Naive thymus-derived CD4-positive, alpha-beta T cell (primary cell): ENCODE results near the gene NBPF26. TPM values are rescaled to one million over a fixed set of nuclear protein-coding genes. Genes with fewer than 3 reads are reported as not detected.
"Not testable (repeated sequence)": the region's sequence is repeated elsewhere in the genome, so short reads cannot be mapped to it uniquely, and the experiment has no call there.

ENCODE experiments used
- ATAC-seq: fragments of 150-1000 bp; cut with Tn5 transposase; 2 replicates; pipeline ENCODE4 v1.10.0; 2021; ENCODE audit warnings: mild to moderate bottlenecking, moderate library complexity
- CTCF ChIA-PET: fragments of 350-600 bp; sonication (Branson Sonifier 250); formaldehyde crosslinking; loops from one replicate; lab custom pipeline; 2021; ENCODE audit warnings: antibody characterized with exemption; lab: Charles Lee
- POLR2A ChIA-PET: fragments of 350-600 bp; sonication (Branson Sonifier 250); formaldehyde crosslinking; loops from one replicate; lab custom pipeline; 2021; ENCODE audit warnings: antibody characterized with exemption, inconsistent platforms; lab: Charles Lee
- DNase-seq, 9 donors: peaks; one replicate each; pipeline versions ENCODE4 v3.0.0 to v3.0.0-alpha.2; 2020 to 2022; ENCODE audit warnings: mixed read lengths in 1 of 9
- H3K27ac ChIP-seq: one replicate; pipeline ENCODE4 v1.7.0; 2013; ENCODE audit warnings: mild to moderate bottlenecking, low read depth, low read length, moderate library complexity
- H3K27me3 ChIP-seq, 2 donors: one replicate each; pipeline ENCODE4 v1.7.0; 2013; ENCODE audit warnings: low read length in 2 of 2, mild to moderate bottlenecking in 2 of 2, moderate library complexity in 2 of 2; ENCODE audit not compliant: control insufficient read depth in 2 of 2, insufficient read depth in 2 of 2
- H3K36me3 ChIP-seq, 3 experiments: 1 replicate in 2 of 3; 2 replicates in 1 of 3; pipeline ENCODE4 v1.7.0; 2013; ENCODE audit warnings: low read length in 3 of 3, mild to moderate bottlenecking in 3 of 3, moderate library complexity in 1 of 3; ENCODE audit not compliant: insufficient read depth in 3 of 3, control insufficient read depth in 2 of 3
- H3K4me1 ChIP-seq, 2 donors: one replicate each; pipeline ENCODE4 v1.7.0; 2013; ENCODE audit warnings: low read length in 2 of 2, mild to moderate bottlenecking in 2 of 2, moderate library complexity in 1 of 2; ENCODE audit not compliant: control insufficient read depth in 2 of 2, insufficient read depth in 2 of 2
- H3K4me3 ChIP-seq: 2 replicates; pipeline ENCODE4 v1.7.0; 2013; ENCODE audit warnings: mild to moderate bottlenecking, low read length
- H3K9me3 ChIP-seq, 3 experiments: 1 replicate in 2 of 3; 2 replicates in 1 of 3; pipeline ENCODE4 v1.7.0; 2013; ENCODE audit warnings: low read length in 3 of 3; ENCODE audit not compliant: control insufficient read depth in 2 of 3
- H3K27ac Mint-ChIP-seq, 9 donors: one replicate each; pipeline ENCODE4 v1.8.0; 2020 to 2022; ENCODE audit warnings: mixed read lengths in 9 of 9, mild to moderate bottlenecking in 8 of 9, moderate library complexity in 5 of 9, inconsistent platforms in 2 of 9
- H3K27me3 Mint-ChIP-seq, 5 donors: one replicate each; pipeline ENCODE4 v1.8.0; 2021 to 2022; ENCODE audit warnings: mixed read lengths in 5 of 5, mild to moderate bottlenecking in 1 of 5
- H3K36me3 Mint-ChIP-seq, 5 donors: one replicate each; pipeline ENCODE4 v1.8.0; 2020 to 2022; ENCODE audit warnings: mixed read lengths in 5 of 5, mild to moderate bottlenecking in 3 of 5, inconsistent platforms in 1 of 5
- H3K4me1 Mint-ChIP-seq, 7 donors: one replicate each; pipeline ENCODE4 v1.8.0; 2020 to 2022; ENCODE audit warnings: mixed read lengths in 7 of 7, mild to moderate bottlenecking in 3 of 7, inconsistent platforms in 1 of 7
- H3K4me3 Mint-ChIP-seq, 10 donors: one replicate each; pipeline ENCODE4 v1.8.0; 2020 to 2022; ENCODE audit warnings: mild to moderate bottlenecking in 10 of 10, mixed read lengths in 10 of 10, moderate library complexity in 6 of 10, inconsistent platforms in 2 of 10
- H3K9me3 Mint-ChIP-seq, 11 donors: one replicate each; pipeline ENCODE4 v1.8.0; 2020 to 2022; ENCODE audit warnings: mixed read lengths in 11 of 11, mild to moderate bottlenecking in 4 of 11, inconsistent platforms in 1 of 11, moderate library complexity in 1 of 11
- intact Hi-C, 2 donors: fragments of 100-400 bp; cut with micrococcal nuclease; formaldehyde crosslinking; loops; one replicate each; pipeline ENCODE4 v1.15.1; 2023
- polyA plus RNA-seq, 2 donors: library from polyadenylated mRNA; unstranded; fragments of 300-500 nt; fragmentation: Illumina TruSeq; gene quantifications; one replicate each; pipeline ENCODE4 v1.2.3, GENCODE V29; 2021
- total RNA-seq, 6 experiments: library from RNA in 5 of 6; stranded (reverse) in 5 of 6; gene quantifications; 1 replicate in 5 of 6; 2 replicates in 1 of 6; pipeline ENCODE4 v1.2.3 and lab custom pipeline; 2021 to 2026

The NBPF26 gene
- total and polyA plus RNA-seq, 7 experiments from 2014 or later, result 6.0 to 77.3 (median 33.6) TPM

GRCh38 chr1:120700807-120701562, 22.8 kb upstream of the NBPF26 start:
- ATAC-seq, H3K27ac ChIP-seq, H3K27me3 Mint-ChIP-seq, H3K36me3 ChIP-seq, intact Hi-C loops, H3K4me1 ChIP-seq, H3K4me3 ChIP-seq, H3K27me3 ChIP-seq, POLR2A ChIA-PET, H3K4me1 Mint-ChIP-seq, CTCF ChIA-PET, H3K36me3 Mint-ChIP-seq, H3K9me3 ChIP-seq, H3K9me3 Mint-ChIP-seq: not testable (repeated sequence)
- H3K27ac Mint-ChIP-seq, result peak overlapping the region in 1 of 9 donors; percentile 4
- peak in 2 of 9 donors; percentile 0 to 3 for DNase-seq
- peak overlapping the region in 4 of 10 donors; percentile 24 to 71 (median 52) for H3K4me3 Mint-ChIP-seq

- H3K4me1 Mint-ChIP-seq, H3K9me3 Mint-ChIP-seq, H3K27me3 Mint-ChIP-seq, H3K36me3 Mint-ChIP-seq, H3K4me1 ChIP-seq, CTCF ChIA-PET, POLR2A ChIA-PET, H3K36me3 ChIP-seq, H3K4me3 ChIP-seq, H3K27ac Mint-ChIP-seq, H3K27me3 ChIP-seq, intact Hi-C loops, H3K27ac ChIP-seq, H3K9me3 ChIP-seq: not testable (repeated sequence)
- DNase-seq (peak in 2 of 9 donors; percentile 18 to 20), ATAC-seq (peak; percentile 10)
- H3K4me3 Mint-ChIP-seq, result peak overlapping the region in 6 of 10 donors; percentile 56 to 77 (median 68)
Observed at GRCh38 chr1:120723358-120723714, 409 bp upstream of the NBPF26 start.

GRCh38 chr1:120724507-120724906, 762 bp downstream of the NBPF26 start:
- H3K4me1 ChIP-seq, ATAC-seq, CTCF ChIA-PET, H3K36me3 Mint-ChIP-seq, H3K9me3 Mint-ChIP-seq, H3K27me3 Mint-ChIP-seq, intact Hi-C loops, H3K27ac Mint-ChIP-seq, H3K36me3 ChIP-seq, POLR2A ChIA-PET, H3K27me3 ChIP-seq, H3K9me3 ChIP-seq, H3K4me1 Mint-ChIP-seq: not testable (repeated sequence)
- H3K27ac ChIP-seq, result peak overlapping the region; percentile 81
- H3K4me3 ChIP-seq, result peak overlapping the region; percentile 20
- H3K4me3 Mint-ChIP-seq, result peak overlapping the region in 7 of 10 donors; percentile 42 to 77 (median 65)
- DNase-seq, result peak in 3 of 9 donors; percentile 2 to 16 (median 13)

GRCh38 chr1:120728811-120729210, 5.1 kb downstream of the NBPF26 start:
- H3K4me3 Mint-ChIP-seq, H3K27me3 Mint-ChIP-seq, intact Hi-C loops, H3K4me3 ChIP-seq, H3K27ac Mint-ChIP-seq, CTCF ChIA-PET, H3K4me1 Mint-ChIP-seq, H3K36me3 Mint-ChIP-seq, H3K27ac ChIP-seq, ATAC-seq, H3K36me3 ChIP-seq, H3K4me1 ChIP-seq, H3K27me3 ChIP-seq, H3K9me3 Mint-ChIP-seq, POLR2A ChIA-PET, DNase-seq, H3K9me3 ChIP-seq: not testable (repeated sequence)

GRCh38 chr1:120769090-120769489, 45.3 kb downstream of the NBPF26 start:
- H3K4me3 Mint-ChIP-seq, H3K27ac ChIP-seq, H3K4me3 ChIP-seq, CTCF ChIA-PET, H3K9me3 Mint-ChIP-seq, H3K4me1 ChIP-seq, POLR2A ChIA-PET, H3K36me3 ChIP-seq, ATAC-seq, H3K27ac Mint-ChIP-seq, intact Hi-C loops, H3K27me3 ChIP-seq, H3K27me3 Mint-ChIP-seq, H3K36me3 Mint-ChIP-seq, H3K9me3 ChIP-seq: not testable (repeated sequence)
- DNase-seq, result peak in 1 of 9 donors; percentile 0
- H3K4me1 Mint-ChIP-seq, result peaks cover 0 to 10% (median 0%) of the 10 kb centered on the region in 7 donors

- H3K4me3 Mint-ChIP-seq, H3K4me1 ChIP-seq, H3K4me1 Mint-ChIP-seq, H3K27me3 ChIP-seq, DNase-seq, H3K27me3 Mint-ChIP-seq, H3K36me3 Mint-ChIP-seq, ATAC-seq, H3K36me3 ChIP-seq, POLR2A ChIA-PET, CTCF ChIA-PET, H3K9me3 Mint-ChIP-seq, H3K9me3 ChIP-seq, H3K4me3 ChIP-seq, intact Hi-C loops, H3K27ac ChIP-seq: not testable (repeated sequence)
- peak overlapping the region in 2 of 9 donors; percentile 12 to 60 for H3K27ac Mint-ChIP-seq
Observed at GRCh38 chr1:120805452-120805851, 81.7 kb downstream of the NBPF26 start.

- H3K36me3 Mint-ChIP-seq, H3K4me3 ChIP-seq, H3K27ac ChIP-seq, ATAC-seq, H3K9me3 Mint-ChIP-seq, H3K36me3 ChIP-seq, H3K4me1 Mint-ChIP-seq, H3K9me3 ChIP-seq, H3K4me1 ChIP-seq, CTCF ChIA-PET, intact Hi-C loops, H3K27me3 Mint-ChIP-seq, H3K27me3 ChIP-seq: not testable (repeated sequence)
- Mint-ChIP-seq H3K4me3 (peak overlapping the region in 1 of 10 donors; percentile 62), H3K27ac (peak overlapping the region in 6 of 9 donors; percentile 22 to 87 (median 58))
- DNase-seq, result peak in 7 of 9 donors; percentile 12 to 47 (median 21)
- POLR2A ChIA-PET, result interaction anchor here (0.6 kb wide), 1 partner anchor 636 kb away, joined by 3 read pairs; the partner anchor contains the start of gene SEC22B
Observed at GRCh38 chr1:120811822-120812221, 88.1 kb downstream of the NBPF26 start.
